ENCODE data around the gene KANK4.

KANK4 gene

GRCh38 chr1:62269851-62270495 is 49.3 kb downstream of the KANK4 start:
- Histone ChIP-seq H3K27me3 (ENCODE audit: insufficient read depth, low read length, poor library complexity, severe bottlenecking) (no peaks in the 10 kb centered on the region), H3K4me2 (ENCODE audit: low read depth, low read length, poor library complexity, severe bottlenecking) (no peak overlapping the region), H3K4me3 (ENCODE audit: low read length, poor library complexity, severe bottlenecking) (no peak overlapping the region), H4K20me1 (ENCODE audit: insufficient read depth, low read length, poor library complexity, severe bottlenecking) (no peaks in the 10 kb centered on the region), H3K9ac (ENCODE audit: low read depth, low read length, poor library complexity, severe bottlenecking) (no peak overlapping the region), H3K36me3 (ENCODE audit: insufficient read depth, low read length) (no peaks in the 10 kb centered on the region), H3F3A (ENCODE audit: low read depth) (no peaks in the 10 kb centered on the region), H3K9me2 (replicated peaks; ENCODE audit: low read depth, low read length) (no peaks in the 10 kb centered on the region), H3K4me1 (ENCODE audit: insufficient read depth, low read length, poor library complexity, severe bottlenecking) (peaks cover 32% of the 10 kb centered on the region), H3K9me3 (ENCODE audit: insufficient read depth, low read depth, low read length) (no peaks in the 10 kb centered on the region), H2AFZ (ENCODE audit: low read length) (no peak overlapping the region), H3K79me2 (ENCODE audit: insufficient read depth, low read length) (no peaks in the 10 kb centered on the region)
- TF ChIP-seq EZH2phosphoT487 (IDR thresholded peaks at IDR 0.05; ENCODE audit: borderline replicate concordance) (no peak), CTCF (conservative IDR thresholded peaks at IDR 0.05; ENCODE audit: low read length) (no peak)

- H3F3A ChIP-seq (ENCODE audit: low read depth) = no peaks in the 10 kb centered on the region
- H3K27me3 ChIP-seq (ENCODE audit: insufficient read depth, low read length, poor library complexity, severe bottlenecking) = no peaks in the 10 kb centered on the region
- no peaks in the 10 kb centered on the region for H3K9me3 ChIP-seq (ENCODE audit: insufficient read depth, low read depth, low read length)
- no peak overlapping the region for H3K9ac ChIP-seq (ENCODE audit: low read depth, low read length, poor library complexity, severe bottlenecking)
- peaks cover 32% of the 10 kb centered on the region for H3K4me1 ChIP-seq (ENCODE audit: insufficient read depth, low read length, poor library complexity, severe bottlenecking)
- H3K4me2 ChIP-seq (ENCODE audit: low read depth, low read length, poor library complexity, severe bottlenecking) = no peak overlapping the region
- no peak for TF ChIP-seq CTCF (conservative IDR thresholded peaks at IDR 0.05; ENCODE audit: low read length)
- no peak for TF ChIP-seq EZH2phosphoT487 (IDR thresholded peaks at IDR 0.05; ENCODE audit: borderline replicate concordance)
- H3K4me3 ChIP-seq (ENCODE audit: low read length, poor library complexity, severe bottlenecking) = no peak overlapping the region
- H3K79me2 ChIP-seq (ENCODE audit: insufficient read depth, low read length) = no peaks in the 10 kb centered on the region
- no peaks in the 10 kb centered on the region for H3K36me3 ChIP-seq (ENCODE audit: insufficient read depth, low read length)
- H4K20me1 ChIP-seq (ENCODE audit: insufficient read depth, low read length, poor library complexity, severe bottlenecking) = no peaks in the 10 kb centered on the region
- H2AFZ ChIP-seq (ENCODE audit: low read length) = no peak overlapping the region
- no peaks in the 10 kb centered on the region for H3K9me2 ChIP-seq (replicated peaks; ENCODE audit: low read depth, low read length)
These were observed 49.8 kb downstream of the KANK4 start for GRCh38 chr1:62269439-62269838.

- H3K79me2 ChIP-seq (ENCODE audit: insufficient read depth, low read length) = no peaks in the 10 kb centered on the region
- H3K27me3 ChIP-seq (ENCODE audit: insufficient read depth, low read length, poor library complexity, severe bottlenecking) = no peaks in the 10 kb centered on the region
- H3K4me3 ChIP-seq (ENCODE audit: low read length, poor library complexity, severe bottlenecking) = no peak overlapping the region
- peaks cover 27% of the 10 kb centered on the region for H3K4me1 ChIP-seq (ENCODE audit: insufficient read depth, low read length, poor library complexity, severe bottlenecking)
- TF ChIP-seq CTCF (conservative IDR thresholded peaks at IDR 0.05; ENCODE audit: low read length) = no peak
- no peak for TF ChIP-seq EZH2phosphoT487 (IDR thresholded peaks at IDR 0.05; ENCODE audit: borderline replicate concordance)
- H3K36me3 ChIP-seq (ENCODE audit: insufficient read depth, low read length) = no peaks in the 10 kb centered on the region
- no peaks in the 10 kb centered on the region for H3F3A ChIP-seq (ENCODE audit: low read depth)
- H3K9me2 ChIP-seq (replicated peaks; ENCODE audit: low read depth, low read length) = no peaks in the 10 kb centered on the region
- no peaks in the 10 kb centered on the region for H4K20me1 ChIP-seq (ENCODE audit: insufficient read depth, low read length, poor library complexity, severe bottlenecking)
- no peak overlapping the region for H3K9ac ChIP-seq (ENCODE audit: low read depth, low read length, poor library complexity, severe bottlenecking)
- no peak overlapping the region for H2AFZ ChIP-seq (ENCODE audit: low read length)
- no peak overlapping the region for H3K4me2 ChIP-seq (ENCODE audit: low read depth, low read length, poor library complexity, severe bottlenecking)
- H3K9me3 ChIP-seq (ENCODE audit: insufficient read depth, low read depth, low read length) = no peaks in the 10 kb centered on the region
These were observed 50.9 kb downstream of the KANK4 start for GRCh38 chr1:62268315-62268714.

Data from Loucy (cell line).